ENCODE data around the gene CDH4.

The CDH4 gene

DNA sequence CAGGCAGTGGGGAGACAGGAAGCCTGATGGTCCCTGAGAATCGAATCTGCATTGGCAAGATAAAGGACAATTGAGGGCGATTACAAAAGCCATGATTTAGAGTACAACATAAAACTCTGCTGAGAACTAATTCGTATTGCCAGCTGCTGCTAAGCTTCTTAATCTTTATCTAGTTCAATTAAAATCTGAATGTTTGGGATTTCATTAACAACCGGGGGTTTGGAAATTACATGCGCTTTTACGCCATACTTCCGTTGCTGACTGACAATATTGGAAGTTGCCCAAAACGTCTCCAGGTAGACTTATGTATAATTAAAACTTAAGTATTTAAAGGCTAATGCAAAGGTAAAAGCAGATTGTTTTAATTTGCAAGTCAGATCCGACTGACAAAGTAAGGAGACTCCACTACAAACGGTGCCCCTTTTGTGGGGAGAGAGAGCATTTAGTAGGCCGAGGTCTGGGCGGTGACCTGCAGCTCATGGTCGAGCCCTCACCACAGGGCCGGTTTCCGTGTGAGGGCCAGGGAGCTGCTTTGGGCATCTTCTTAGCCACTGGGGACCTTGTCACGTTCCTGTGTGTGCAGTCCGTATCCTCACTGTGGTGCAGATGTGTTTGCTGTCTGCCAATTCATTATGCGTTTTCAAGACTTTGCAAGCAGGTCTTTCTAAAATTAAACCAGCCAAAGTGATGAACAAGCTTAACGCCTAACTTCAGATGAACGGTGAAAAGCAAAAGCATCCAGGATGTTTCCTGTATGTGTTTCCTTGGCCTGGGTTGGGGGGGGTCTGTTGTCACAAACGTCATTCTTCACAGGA, 49.9 kb downstream of the CDH4 start:
- no peak for DNase-seq (ENCODE audit: low spot score)

DNA sequence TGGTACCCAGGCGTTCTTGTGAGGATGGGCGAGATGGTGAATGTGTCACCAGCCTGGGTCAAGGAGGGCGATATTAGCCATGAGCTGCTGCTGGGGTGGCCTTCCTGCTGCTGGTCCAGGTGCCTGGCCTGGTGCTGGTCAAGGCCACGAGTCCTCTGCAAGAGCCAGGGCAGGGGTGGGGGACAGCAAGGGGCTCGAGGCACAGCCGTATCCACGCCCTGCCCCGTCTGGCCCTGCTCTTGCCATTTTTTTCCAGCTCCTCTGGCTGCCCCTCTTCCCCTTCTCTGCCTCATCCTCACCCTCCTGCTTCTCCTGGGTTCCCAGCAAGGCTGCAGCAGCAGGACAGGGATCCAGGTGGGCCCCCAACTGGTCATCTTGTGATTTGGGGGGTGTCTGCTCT, 51.2 kb downstream of the CDH4 start:
- no peak for DNase-seq (ENCODE audit: low spot score)

DNA sequence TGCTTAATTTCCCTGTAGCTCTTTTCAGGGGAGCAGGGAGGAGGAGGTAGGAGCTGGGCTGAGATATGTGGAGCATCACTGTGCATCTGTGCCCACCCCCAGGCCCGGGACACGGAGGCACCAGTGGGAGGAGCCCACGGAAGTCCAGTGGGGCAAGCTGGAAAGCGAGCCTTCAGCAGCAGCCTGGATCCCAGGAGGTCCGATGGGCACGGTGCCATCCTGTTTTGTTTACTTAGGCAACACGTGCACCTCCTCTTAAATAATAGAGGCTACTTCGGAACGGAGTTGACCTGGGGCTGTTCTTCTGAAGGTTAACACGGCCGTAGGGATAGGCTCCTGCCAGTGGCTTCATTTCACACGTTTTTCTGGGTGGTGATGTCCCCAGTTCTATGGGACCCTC, 51.6 kb downstream of the CDH4 start:
- DNase-seq (ENCODE audit: low spot score) = no peak

DNA sequence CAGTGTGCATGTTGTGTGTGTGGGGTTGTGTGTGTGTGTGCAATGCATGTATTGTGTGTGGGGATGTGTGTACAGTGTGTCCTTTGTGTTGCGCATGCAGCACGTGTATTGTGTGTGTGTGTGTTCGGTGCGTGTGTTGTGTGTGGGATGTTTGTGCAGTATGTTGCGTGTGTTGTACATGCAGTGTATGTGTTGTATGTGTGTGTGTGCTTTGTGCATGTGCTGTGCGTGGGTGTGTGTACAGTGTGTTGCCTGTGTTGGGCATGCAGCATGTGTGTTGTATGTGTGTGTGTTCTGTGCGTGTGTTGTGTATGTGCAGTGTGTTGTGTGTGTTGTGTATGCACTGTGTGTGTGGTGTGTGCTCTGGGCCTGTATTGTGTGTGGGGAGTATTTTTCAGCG, 52.7 kb downstream of the CDH4 start:
- no peak for DNase-seq (ENCODE audit: low spot score)

DNA sequence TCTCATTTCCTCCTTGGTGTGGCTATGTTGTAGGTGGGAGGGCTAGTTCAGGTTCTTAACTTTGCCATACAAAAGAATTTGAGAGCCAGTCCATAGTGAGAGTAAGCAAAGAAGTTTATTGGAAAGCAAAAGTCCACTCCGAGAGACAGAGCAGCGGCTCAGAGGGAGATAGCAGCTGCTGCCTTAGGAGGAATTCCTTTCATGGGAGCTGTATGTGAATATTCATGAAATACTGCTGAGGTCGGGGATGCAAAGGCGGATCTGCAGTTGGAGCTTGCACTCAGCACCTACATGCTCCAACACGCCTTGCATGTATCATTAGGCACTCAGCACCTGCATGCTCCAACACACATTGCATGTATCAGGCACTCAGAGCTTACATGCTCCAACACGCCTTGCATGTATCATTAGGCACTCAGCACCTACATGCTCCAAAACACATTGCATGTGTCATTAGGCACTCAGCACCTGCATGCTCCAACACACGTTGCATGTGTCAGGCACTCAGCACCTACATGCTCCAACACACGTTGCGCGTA, 54.9 kb downstream of the CDH4 start:
- no peak for DNase-seq (ENCODE audit: low spot score)

DNA sequence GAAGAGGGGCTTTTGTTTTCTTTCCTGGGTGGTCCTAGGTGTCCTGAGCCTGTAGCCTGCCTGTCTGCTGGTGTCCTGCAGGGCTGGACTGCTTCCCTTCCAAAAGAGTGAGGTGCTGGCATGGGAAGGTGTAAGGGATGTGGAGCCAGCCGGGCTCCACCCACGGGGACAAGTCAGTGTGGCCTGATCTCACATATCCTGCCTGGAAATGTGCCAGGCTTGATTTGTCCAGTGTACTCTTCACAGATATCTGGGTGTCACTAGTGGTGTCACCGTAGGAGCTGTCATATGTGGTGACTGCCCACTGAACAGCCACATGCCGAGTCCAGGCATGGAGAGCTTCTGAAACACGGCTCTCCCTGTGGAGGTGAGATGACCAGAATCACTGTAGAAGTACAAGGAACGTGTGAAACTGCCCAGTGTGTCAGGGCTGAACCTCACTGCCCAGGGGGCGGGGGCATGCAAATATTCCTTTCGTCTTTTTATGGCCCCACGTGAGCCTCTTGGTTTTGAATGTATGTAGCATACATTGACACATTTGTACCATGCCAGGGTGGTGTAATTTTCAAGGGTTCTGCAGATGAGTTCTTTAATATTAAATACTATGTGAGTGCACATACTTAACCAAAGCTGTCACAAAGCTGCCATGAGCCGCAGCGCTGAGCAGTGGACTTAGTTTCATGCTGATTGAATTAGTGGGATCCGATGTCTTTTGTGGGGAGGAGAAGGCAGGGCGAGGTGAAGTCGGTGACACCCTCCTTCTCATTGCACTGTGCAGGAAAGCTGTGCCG, 55.8 kb downstream of the CDH4 start:
- peak; percentile 45 for DNase-seq (ENCODE audit: low spot score)

DNA sequence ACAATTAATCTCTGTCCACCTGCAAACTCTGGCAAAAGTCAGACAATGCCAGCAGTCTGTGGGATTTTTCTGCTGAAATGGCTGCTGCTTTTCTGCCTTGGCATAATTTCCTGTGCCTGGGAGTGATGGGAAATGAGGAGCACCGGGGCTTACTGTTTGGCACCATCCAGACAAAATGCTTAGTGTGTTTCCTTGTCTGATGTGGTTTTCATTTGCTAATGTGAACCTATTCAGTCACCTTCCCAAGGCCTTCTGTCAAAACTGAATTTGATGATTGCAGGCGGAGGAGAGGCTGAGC, 56.4 kb downstream of the CDH4 start:
- peak; percentile 70 for DNase-seq (ENCODE audit: low spot score)

DNA sequence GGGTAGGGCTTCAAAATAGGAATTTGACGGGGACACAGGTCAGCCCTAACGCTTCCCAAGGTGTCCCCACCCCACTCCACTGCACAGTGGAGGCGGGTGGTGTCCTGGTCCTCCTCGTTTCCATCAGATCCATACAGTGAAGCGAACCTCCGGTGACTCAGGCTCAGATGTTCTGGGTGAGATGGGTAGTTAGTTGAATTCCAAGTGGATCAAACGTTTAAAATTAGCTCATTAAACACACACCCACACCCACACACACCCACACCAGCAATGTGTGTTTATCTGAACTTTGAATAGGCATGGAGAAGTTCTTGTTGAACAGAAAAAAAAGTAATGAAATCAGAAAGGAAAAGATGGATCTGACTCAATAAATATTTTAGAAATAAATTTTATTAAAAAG, 58.9 kb downstream of the CDH4 start:
- peak; percentile 95 for DNase-seq (ENCODE audit: low spot score)

DNA sequence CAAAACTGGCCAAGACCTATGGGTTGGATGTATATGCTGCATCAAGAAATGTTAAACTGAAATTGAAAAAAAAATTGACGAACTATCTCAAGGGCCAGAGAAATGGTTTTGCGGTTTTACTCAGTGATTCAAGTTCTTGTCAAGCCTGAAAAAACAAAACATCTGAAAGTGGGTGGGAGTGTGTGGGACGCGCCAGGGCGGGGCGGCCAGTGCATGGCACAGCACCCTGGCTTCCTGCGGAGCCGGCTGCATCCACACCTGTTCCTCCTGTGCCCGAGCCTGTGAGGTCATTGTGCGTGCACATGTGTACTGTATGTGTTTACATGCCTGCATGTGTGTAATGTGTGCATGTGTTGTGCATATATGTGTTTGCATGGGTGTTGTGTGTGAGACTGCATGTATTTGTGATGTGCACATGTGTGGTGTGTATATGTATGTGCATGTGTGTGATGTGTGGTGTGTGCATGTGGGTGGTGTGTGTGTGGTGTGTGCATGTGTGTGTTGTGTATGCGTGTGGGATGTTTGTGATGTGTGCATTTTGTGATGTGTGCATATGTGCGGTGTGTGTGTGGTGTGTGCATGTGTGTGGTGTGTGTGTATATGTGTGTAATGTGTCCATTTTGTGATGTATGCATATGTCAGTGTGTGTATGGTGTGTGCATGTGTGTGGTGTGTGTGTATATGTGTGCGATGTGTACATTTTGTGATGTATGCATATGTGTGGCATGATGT, 59.8 kb downstream of the CDH4 start:
- DNase-seq (ENCODE audit: low spot score) = peak; percentile 86

DNA sequence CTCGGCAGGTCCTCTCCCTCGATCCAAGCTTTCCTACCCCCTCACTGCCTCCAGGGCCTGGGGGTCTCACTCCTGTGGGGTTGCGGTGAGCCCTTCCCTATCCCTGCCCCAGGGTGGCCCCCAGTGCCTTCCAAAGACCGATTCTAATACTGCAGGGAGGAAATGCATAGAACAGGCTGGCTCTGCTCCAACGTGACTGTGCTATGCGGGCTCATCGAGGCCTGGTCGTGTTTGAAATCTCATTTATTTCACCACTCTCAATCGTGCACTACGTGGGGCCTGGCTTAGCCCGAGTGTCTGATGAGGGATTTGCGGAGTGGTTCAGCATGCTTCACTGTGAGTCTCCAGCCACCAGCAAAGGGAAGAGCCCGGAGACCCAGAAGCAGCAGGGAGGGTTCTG, 60.9 kb downstream of the CDH4 start:
- DNase-seq (ENCODE audit: low spot score) = no peak

DNA sequence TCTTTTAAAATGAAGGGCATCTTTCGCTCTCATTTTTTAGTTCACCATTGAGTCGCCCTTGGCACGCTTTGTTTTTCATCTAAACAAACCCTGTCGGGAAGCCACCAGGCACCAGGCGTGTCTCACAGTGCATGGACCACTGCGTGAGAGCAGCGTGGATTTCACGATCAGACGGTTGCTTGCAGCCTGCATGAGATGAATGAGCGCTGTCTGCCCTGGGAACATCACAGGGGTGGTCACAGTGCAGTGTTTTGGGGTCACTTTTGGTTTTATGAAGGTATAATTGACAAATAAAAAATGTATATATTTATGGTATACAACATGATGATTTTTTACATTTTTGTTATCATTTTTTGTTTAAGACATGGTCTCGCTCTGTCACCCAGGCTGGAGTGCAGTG, 61.3 kb downstream of the CDH4 start:
- no peak for DNase-seq (ENCODE audit: low spot score)

DNA sequence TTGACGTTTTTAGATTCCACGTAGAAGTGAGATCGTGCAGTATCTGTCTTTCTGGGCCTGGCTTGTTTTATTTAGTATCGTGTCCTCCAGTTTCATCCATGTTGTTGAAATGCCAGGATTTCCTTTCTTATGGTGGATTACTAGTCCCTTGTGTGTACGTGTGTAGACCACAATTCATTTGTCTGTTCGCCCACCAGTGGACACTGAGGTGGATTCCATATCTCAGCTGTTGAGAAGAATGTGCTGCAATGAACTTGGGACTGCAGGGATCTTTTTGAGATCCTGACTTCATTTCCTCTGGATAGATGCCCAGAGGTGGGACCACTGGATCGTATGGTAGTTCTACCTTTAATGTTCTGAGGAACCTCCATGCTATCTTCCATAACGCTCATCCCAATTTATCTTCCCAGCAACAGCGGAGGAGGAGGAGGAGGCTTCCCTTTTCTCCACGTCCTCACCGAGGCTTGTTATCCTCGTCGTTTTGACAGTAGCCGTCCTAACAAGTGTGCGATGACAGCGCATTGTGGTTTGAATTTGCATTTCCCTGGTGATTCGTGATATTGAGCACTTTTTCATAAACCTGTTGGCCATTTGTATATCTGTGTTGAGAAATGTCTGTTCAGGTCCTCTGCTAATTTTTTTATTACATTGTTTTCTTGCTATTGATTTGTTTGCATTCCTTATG, 62.4 kb downstream of the CDH4 start:
- no peak for DNase-seq (ENCODE audit: low spot score)

DNA sequence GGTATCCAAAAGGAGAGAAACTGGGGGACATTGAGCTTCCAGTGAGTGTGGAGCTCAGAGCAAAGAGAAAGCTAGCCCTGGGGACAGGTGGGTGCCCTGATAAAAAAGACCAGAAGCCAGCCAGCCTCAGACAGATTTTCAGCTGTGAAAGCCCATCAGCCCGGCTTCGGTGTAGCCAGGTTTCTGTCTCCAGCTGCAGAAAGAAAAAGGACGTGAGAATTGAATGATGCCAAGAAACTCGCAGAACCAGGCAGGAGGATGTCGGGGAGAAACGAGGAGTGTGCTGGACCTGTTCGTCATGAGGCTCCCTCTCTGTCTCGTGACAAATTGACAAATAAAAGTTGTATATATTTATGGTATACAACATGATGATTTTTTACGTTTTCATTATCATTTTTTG, 63.3 kb downstream of the CDH4 start:
- no peak for DNase-seq (ENCODE audit: low spot score)

DNA sequence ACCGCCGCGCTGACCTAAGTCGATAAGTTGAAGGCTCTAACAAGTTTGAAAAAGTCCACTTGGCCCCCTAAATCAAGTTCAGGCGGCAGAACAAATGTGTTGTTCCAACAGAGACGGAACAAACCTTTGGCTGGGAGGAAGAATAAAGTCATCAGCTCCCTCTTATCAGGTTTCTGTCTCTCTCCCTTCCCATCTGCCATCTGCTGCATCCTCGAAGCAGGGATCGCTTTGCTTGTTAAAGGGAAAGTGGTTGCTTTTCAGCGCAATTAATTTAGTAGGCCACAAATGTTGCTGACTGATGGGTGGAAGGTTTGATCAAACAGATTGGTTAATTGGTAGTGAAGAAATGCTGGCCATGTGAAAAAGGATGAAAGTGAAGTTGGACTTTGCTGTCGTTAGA, 64.3 kb downstream of the CDH4 start:
- DNase-seq (ENCODE audit: low spot score) = no peak

DNA sequence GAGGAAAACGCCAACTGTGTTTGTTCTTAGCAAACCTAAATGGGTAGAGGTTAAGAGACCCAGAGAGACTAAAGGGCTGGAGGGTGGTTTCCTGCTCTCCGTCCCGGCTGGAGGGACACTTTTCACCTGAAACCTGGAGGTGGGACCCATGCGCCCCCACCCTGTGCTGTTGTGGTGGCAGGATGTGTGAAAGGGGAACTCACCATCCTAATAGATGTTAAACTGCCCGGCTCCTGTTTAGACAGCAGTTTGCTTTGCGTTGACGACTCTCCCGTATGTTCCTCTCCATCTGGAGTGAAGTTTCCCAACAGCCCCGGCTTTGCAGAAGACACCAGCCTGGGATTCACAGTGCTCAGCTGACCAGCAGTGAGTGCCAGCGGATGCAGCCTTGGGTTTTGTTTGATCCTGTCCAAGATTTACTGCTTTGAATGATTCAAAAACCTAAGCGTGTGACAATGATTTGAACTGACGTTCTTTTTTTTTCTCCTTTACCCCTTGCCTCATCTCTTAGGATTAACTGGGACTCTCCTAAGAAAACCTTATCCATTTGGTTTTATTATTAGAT, 66.0 kb downstream of the CDH4 start:
- no peak for DNase-seq (ENCODE audit: low spot score)

DNA sequence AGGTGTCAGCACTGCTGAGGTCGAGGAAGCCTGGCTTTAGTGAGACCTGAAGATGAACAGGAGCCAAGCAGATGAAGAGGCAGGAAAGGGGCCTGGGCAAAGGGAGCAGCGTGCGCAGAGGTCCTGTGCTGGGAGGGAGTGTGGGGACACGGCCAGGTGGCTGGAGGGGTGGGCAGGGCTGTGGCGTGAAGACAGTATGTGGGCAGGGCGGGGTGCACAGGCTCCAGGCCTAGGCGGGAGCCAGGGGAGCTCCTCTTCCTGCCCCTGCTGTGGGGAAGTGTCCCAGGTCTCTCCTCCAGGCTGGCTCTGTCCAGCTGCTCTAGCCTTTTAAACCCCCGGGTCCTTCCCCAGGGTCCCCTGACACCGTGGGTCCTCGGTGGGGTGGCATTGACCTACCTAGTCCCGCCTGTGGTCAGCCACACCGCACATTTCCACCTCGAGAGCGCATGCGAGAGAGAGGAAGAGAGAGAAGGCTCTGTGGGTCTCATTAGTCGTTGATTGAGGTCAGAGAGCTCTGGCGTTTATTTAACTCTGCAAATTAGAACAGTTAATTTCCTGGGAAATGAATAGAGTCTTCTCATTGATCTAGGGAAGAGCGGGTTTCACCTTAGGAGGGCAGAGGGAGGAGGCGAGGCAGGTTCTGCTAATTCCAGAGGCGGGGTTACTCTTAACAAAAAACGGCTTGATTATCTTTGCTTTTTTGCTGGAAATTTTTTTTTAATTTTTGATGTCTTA, 68.8 kb downstream of the CDH4 start:
- no peak for DNase-seq (ENCODE audit: low spot score)

DNA sequence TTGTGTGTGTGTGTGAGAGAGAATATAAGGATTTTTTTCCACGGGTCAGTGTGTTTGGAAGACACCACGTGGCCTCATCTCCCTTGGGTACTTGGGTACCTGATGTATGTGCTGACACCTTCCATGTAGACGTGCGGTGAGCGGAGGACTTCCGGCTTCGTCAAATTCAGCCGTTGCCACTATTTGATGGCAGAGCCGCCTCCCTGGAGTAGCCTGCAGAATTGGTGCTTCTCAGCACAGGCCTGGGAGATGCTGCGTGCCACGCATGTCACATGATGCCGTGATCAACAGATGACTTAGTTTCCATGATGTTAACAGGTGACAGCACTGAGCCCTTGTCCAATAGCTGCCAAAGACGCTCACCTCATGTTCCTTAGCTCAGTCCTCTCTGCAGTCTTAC, 69.4 kb downstream of the CDH4 start:
- no peak for DNase-seq (ENCODE audit: low spot score)

DNA sequence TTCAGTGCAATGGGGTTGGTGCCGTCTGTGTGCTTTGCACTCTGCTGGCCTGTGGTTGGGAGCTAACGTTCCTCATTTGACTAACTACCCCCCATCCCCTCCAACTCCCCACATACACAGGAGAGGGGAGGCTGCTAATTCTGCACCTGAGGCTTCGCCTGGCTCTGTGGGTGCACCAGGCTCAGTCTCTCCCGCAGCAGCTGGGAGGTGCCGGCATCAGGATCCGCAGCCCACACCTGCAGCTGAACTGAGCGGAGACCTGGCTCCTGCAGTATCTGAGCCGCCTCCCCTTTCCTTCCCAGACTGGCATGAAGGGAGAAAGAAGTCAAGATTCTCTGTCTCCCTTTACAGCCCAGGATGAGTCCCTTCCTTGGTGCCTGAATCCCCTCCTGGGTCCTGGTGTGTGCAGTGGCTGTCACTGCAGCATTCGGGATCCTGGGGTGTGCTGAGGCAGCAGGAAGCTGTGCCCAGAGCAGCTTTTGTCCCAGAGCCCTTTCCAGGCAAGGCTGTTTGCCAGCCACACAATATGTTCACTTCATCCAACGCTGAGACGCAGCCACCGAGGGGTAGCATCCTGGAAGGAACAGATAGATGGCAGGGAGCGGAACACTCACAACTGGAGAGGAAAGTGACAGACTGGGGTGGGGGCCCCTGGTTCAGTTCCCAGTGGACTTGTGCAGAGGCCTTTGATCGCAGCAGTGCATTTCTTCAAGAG, 70.2 kb downstream of the CDH4 start:
- no peak for DNase-seq (ENCODE audit: low spot score)

DNA sequence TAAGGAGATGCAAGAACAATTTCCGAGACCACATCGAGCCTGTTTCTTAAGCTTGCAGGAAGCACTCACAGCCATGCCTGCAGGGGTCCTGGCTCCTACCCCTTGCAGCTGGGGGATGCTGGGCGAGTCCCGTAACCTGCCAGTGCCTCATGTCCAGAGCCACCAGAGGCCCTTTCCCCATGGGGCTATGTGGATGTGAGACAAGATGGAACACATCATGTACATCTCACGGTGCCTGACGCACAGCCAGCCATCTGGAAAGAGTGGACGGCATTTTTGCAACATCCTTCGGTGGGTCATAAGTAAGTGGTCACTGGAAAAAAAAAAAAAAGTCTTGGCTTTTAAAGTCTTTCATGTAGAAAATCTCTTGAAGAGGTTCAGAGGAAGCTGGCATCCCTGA, 72.8 kb downstream of the CDH4 start:
- no peak for DNase-seq (ENCODE audit: low spot score)

DNA sequence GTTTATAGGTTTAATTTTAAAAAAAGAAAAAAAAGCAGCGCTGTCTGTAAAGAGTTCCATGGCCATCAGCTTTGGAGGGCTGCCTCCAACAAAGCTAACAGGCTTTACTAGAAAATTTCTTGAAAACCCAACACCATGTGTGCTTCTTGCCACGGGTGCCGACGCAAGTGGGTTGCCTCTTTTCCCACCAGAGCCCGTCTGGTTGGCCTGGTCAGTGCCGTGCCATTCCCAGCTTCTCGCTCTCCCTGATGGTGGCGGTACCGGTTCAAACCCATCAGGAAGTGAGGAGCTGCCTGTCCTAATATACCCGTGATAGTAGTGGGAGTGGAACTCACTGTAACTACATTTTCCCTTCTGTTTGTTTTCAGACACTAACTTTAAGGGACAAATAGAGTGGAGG, 73.7 kb downstream of the CDH4 start:
- no peak for DNase-seq (ENCODE audit: low spot score)
